Fibroblast of skin of scalp (primary cell): Measurements from ENCODE around the gene ANKRD13A.
"Not testable (repeated sequence)": the region's sequence is repeated elsewhere in the genome, so short reads cannot be mapped to it uniquely, and the experiment has no call there.

Source experiments
- DNase-seq: peaks from one replicate; pipeline ENCODE4 v3.0.0-alpha.2; 2013

The ANKRD13A gene

GRCh38 chr12:110084314-110085015 is 85.2 kb downstream of the ANKRD13A start:
- no peak for DNase-seq

- DNase-seq: not testable (repeated sequence)
Measured at GRCh38 chr12:110088216-110088615, 89.0 kb downstream of the ANKRD13A start.

- DNase-seq: no peak
Measured at GRCh38 chr12:110088936-110089335, 89.7 kb downstream of the ANKRD13A start.
